Osteoblast (primary cell): ENCODE data around the gene HELB. TPM values are rescaled to one million over a fixed set of nuclear protein-coding genes. Genes with fewer than 3 reads are reported as not detected.

ENCODE experiments used
- DNase-seq: peaks from one replicate; pipeline ENCODE4 v3.0.0; 2011; ENCODE audit warnings: low spot score, mixed read lengths; ENCODE audit not compliant: insufficient read length; ENCODE audit errors: missing footprints
- H2AFZ ChIP-seq: 2 replicates; pipeline ENCODE4 v1.6.0; 2011; ENCODE audit warnings: mild to moderate bottlenecking, low read length
- H3K27ac ChIP-seq: 2 replicates; pipeline ENCODE4 v1.5.1; 2011; ENCODE audit warnings: mild to moderate bottlenecking, low read depth, low read length, moderate library complexity
- H3K27me3 ChIP-seq: 2 replicates; pipeline ENCODE4 v1.6.0; 2012; ENCODE audit warnings: mild to moderate bottlenecking, control low read depth, inconsistent platforms, low read length, moderate library complexity; ENCODE audit not compliant: insufficient read depth
- H3K36me3 ChIP-seq: 2 replicates; pipeline ENCODE4 v1.5.1; 2011; ENCODE audit warnings: mild to moderate bottlenecking, low read length, control low read depth, moderate library complexity; ENCODE audit not compliant: insufficient read depth
- H3K4me1 ChIP-seq: 2 replicates; pipeline ENCODE4 v1.5.1; 2011; ENCODE audit warnings: mild to moderate bottlenecking, low read length, control low read depth, moderate library complexity; ENCODE audit not compliant: insufficient read depth
- H3K4me2 ChIP-seq: 2 replicates; pipeline ENCODE4 v1.6.0; 2011; ENCODE audit warnings: mild to moderate bottlenecking, low read length; ENCODE audit not compliant: insufficient read depth
- H3K4me3 ChIP-seq: fragments of 200-600 bp; sonication (generic); 3 replicates; pipeline ENCODE4 v1.5.1; 2012; ENCODE audit warnings: mild to moderate bottlenecking, low read length, inconsistent platforms; ENCODE audit not compliant: insufficient read depth
- H3K79me2 ChIP-seq: 2 replicates; pipeline ENCODE4 v1.6.0; 2012; ENCODE audit warnings: mild to moderate bottlenecking, low read length, control low read depth, inconsistent platforms; ENCODE audit not compliant: insufficient read depth
- H3K9me3 ChIP-seq: 2 replicates; pipeline ENCODE4 v1.5.1; 2011; ENCODE audit warnings: low read depth, low read length, control low read depth
- H4K20me1 ChIP-seq: 2 replicates; pipeline ENCODE4 v1.6.0; 2012; ENCODE audit warnings: mild to moderate bottlenecking, low read length, control low read depth; ENCODE audit not compliant: insufficient read depth
- CTCF ChIP-seq: IDR thresholded peaks from 2 replicates; pipeline ENCODE4 v1.5.1; 2011; ENCODE audit warnings: mild to moderate bottlenecking, low read depth, low read length, moderate library complexity; ENCODE audit errors: extremely low read depth
- total RNA-seq: library from RNA; depleted of rRNA; stranded (reverse); fragments of >200 nt; gene quantifications from 2 replicates; pipeline ENCODE4 v1.2.3, GENCODE V29; 2012

The HELB gene
- total RNA-seq, 1 donor = 2.2 TPM

GRCh38 chr12:66337381-66338010 lies 35.2 kb downstream of the HELB start:
- no peak overlapping the region for H3K27ac ChIP-seq
- H3K27me3 ChIP-seq = no peaks in the 10 kb centered on the region
- no peaks in the 10 kb centered on the region for H3K36me3 ChIP-seq
- peaks cover 2% of the 10 kb centered on the region for H3K4me1 ChIP-seq
- no peak for DNase-seq
- no peaks in the 10 kb centered on the region for H3K9me3 ChIP-seq
- no peaks in the 10 kb centered on the region for H4K20me1 ChIP-seq
- no peaks in the 10 kb centered on the region for H3K79me2 ChIP-seq
- no peak overlapping the region for H2AFZ ChIP-seq
- H3K4me2 ChIP-seq = no peak overlapping the region
- TF ChIP-seq CTCF = no peak
- H3K4me3 ChIP-seq = no peak overlapping the region

- H3K27ac ChIP-seq = no peak overlapping the region
- H2AFZ ChIP-seq = no peak overlapping the region
- no peaks in the 10 kb centered on the region for H3K36me3 ChIP-seq
- no peak overlapping the region for H3K4me3 ChIP-seq
- H3K27me3 ChIP-seq = no peaks in the 10 kb centered on the region
- H3K4me2 ChIP-seq = no peak overlapping the region
- peaks cover 2% of the 10 kb centered on the region for H3K4me1 ChIP-seq
- TF ChIP-seq CTCF = no peak
- H3K9me3 ChIP-seq = no peaks in the 10 kb centered on the region
- H4K20me1 ChIP-seq = no peaks in the 10 kb centered on the region
- DNase-seq = no peak
- H3K79me2 ChIP-seq = no peaks in the 10 kb centered on the region
Observed at GRCh38 chr12:66340131-66340530, 37.8 kb downstream of the HELB start.

GRCh38 chr12:66341126-66341525 lies 38.8 kb downstream of the HELB start:
- TF ChIP-seq CTCF = no peak
- Histone ChIP-seq H2AFZ (no peak overlapping the region), H3K4me1 (no peaks in the 10 kb centered on the region), H3K4me2 (no peak overlapping the region), H3K4me3 (no peak overlapping the region), H3K79me2 (no peaks in the 10 kb centered on the region), H3K27me3 (no peaks in the 10 kb centered on the region), H3K36me3 (no peaks in the 10 kb centered on the region), H3K27ac (no peak overlapping the region), H3K9me3 (no peaks in the 10 kb centered on the region), H4K20me1 (no peaks in the 10 kb centered on the region)
- DNase-seq = no peak

- Histone ChIP-seq H3K36me3 (no peaks in the 10 kb centered on the region), H3K79me2 (no peaks in the 10 kb centered on the region), H3K27ac (no peak overlapping the region), H4K20me1 (no peaks in the 10 kb centered on the region), H3K4me2 (no peak overlapping the region), H3K4me3 (no peak overlapping the region), H3K27me3 (no peaks in the 10 kb centered on the region), H3K9me3 (no peaks in the 10 kb centered on the region), H2AFZ (no peak overlapping the region), H3K4me1 (no peaks in the 10 kb centered on the region)
- no peak for DNase-seq
- TF ChIP-seq CTCF = no peak
Observed at GRCh38 chr12:66345212-66345611, 42.9 kb downstream of the HELB start.
